Measurements from ENCODE around the gene BCAP31.
"Not testable (repeated sequence)": the region's sequence is repeated elsewhere in the genome, so short reads cannot be mapped to it uniquely, and the experiment has no call there.

BCAP31 gene

GRCh38 chrX:153746359-153746758, 22.2 kb upstream of the BCAP31 start:
- H3K4me3 ChIP-seq (ENCODE audit: low read depth, low read length): no peak overlapping the region
- no peak for DNase-seq (ENCODE audit: low read depth)
- no peak for TF ChIP-seq MYC (IDR thresholded peaks at IDR 0.05; ENCODE audit: low read depth, low read length)
- TF ChIP-seq POLR2A (IDR thresholded peaks at IDR 0.05; ENCODE audit: extremely low read depth, insufficient read length): no peak
- TF ChIP-seq MAX (IDR thresholded peaks at IDR 0.05; ENCODE audit: low read depth, low read length): no peak
- TF ChIP-seq CTCF (IDR thresholded peaks at IDR 0.05; ENCODE audit: low read depth, low read length): no peak

GRCh38 chrX:153745067-153745433, 20.9 kb upstream of the BCAP31 start:
- not testable (repeated sequence) for DNase-seq (ENCODE audit: low read depth); H3K4me3 ChIP-seq (ENCODE audit: low read depth, low read length)

GRCh38 chrX:153744210-153745066, 20.3 kb upstream of the BCAP31 start:
- H3K4me3 ChIP-seq (ENCODE audit: low read depth, low read length): no peak overlapping the region
- DNase-seq (ENCODE audit: low read depth): no peak

GRCh38 chrX:153743468-153744209, 19.5 kb upstream of the BCAP31 start:
- DNase-seq (ENCODE audit: low read depth); H3K4me3 ChIP-seq (ENCODE audit: low read depth, low read length): not testable (repeated sequence)

More at GRCh38 chrX:153744210-153745066, 20.3 kb upstream of the BCAP31 start:
- TF ChIP-seq CTCF (IDR thresholded peaks at IDR 0.05; ENCODE audit: low read depth, low read length) (no peak), POLR2A (IDR thresholded peaks at IDR 0.05; ENCODE audit: extremely low read depth, insufficient read length) (no peak), MYC (IDR thresholded peaks at IDR 0.05; ENCODE audit: low read depth, low read length) (no peak), MAX (IDR thresholded peaks at IDR 0.05; ENCODE audit: low read depth, low read length) (no peak)

- DNase-seq (ENCODE audit: low read depth); H3K4me3 ChIP-seq (ENCODE audit: low read depth, low read length): not testable (repeated sequence)
Measured at GRCh38 chrX:153742796-153743467, 18.7 kb upstream of the BCAP31 start.

GRCh38 chrX:153742111-153742510, 17.9 kb upstream of the BCAP31 start:
- DNase-seq (ENCODE audit: low read depth): not testable (repeated sequence)

GRCh38 chrX:153741446-153741845, 17.3 kb upstream of the BCAP31 start:
- DNase-seq (ENCODE audit: low read depth): no peak
- TF ChIP-seq CTCF (IDR thresholded peaks at IDR 0.05; ENCODE audit: low read depth, low read length): no peak
- no peak overlapping the region for H3K4me3 ChIP-seq (ENCODE audit: low read depth, low read length)

More at GRCh38 chrX:153742111-153742510, 17.9 kb upstream of the BCAP31 start:
- not testable (repeated sequence) for H3K4me3 ChIP-seq (ENCODE audit: low read depth, low read length)

- H3K4me3 ChIP-seq (ENCODE audit: low read depth, low read length): no peak overlapping the region
- DNase-seq (ENCODE audit: low read depth): no peak
- TF ChIP-seq CTCF (IDR thresholded peaks at IDR 0.05; ENCODE audit: low read depth, low read length): no peak
Measured at GRCh38 chrX:153740631-153741222, 16.5 kb upstream of the BCAP31 start.
